Measurements from ENCODE around the gene ANGPTL5.
"Not testable (repeated sequence)": the region's sequence is repeated elsewhere in the genome, so short reads cannot be mapped to it uniquely, and the experiment has no call there.

The ANGPTL5 gene

DNA sequence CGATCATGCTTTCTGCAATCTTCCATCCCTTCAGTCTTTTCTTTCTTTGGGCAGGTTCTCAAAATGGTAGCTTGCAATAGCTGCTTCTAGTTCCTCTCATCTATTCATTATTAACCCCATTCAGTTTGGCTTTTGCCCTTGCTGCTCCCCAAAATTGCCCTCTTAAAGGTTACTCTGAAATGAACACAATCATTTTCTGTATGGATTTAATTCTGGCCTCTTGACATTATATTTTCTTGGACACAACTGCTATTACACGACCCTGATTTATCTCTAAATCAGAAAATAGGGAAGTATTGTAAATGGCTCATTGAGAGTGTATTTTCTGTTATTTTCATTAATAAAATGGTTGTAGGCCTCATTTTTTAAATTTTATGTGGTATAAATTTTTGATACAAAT, at the start of gene ANGPTL5:
Gene ANGPTL5 (minus strand): TSS at position 101 of the 400 bp plus-strand sequence. CDS start 8,613 bp downstream, outside the sequence.
- no peak for DNase-seq

GRCh38 chr11:101964200-101964599, 47.9 kb upstream of the ANGPTL5 start:
- not testable (repeated sequence) for DNase-seq

DNA sequence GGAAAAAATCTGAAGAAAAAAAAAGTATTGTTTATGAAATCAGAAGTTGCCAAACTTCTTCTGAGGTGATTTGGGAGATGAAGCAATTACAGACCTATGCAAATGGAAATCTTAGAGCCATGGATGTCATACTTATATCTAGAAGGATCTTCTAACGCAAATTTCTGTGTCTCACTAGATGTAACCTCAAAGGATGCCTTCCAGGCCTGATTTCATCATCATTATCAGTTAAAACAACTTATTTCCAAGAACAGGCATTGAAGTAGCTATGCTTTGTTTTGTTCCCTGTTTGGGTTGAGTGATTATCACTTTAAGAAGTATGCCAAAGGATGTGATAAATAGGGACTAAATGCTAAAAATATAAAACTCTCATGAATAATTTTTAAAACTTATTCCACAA, 43.9 kb upstream of the ANGPTL5 start:
- DNase-seq = no peak

GRCh38 chr11:101955701-101956100, 39.4 kb upstream of the ANGPTL5 start:
- DNase-seq = no peak

DNA sequence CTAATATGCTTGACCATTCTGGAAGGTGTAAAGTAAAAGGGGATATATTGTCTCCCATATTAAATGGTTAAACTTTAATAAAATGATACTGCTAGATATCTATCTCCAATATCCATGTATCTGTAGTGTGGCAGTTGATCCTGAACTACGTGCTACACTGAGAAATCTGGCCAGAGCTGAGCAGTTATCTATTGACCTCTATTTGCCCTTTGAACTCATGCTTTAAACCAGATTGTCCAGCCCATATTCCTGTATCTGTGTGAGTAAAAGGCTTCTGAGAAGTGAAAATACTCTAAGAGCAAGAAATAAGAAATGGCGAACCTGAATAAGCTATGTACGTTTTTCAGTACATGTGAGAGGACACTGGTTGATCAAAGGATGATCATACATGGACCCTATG, 39.0 kb upstream of the ANGPTL5 start:
- DNase-seq = no peak

DNA sequence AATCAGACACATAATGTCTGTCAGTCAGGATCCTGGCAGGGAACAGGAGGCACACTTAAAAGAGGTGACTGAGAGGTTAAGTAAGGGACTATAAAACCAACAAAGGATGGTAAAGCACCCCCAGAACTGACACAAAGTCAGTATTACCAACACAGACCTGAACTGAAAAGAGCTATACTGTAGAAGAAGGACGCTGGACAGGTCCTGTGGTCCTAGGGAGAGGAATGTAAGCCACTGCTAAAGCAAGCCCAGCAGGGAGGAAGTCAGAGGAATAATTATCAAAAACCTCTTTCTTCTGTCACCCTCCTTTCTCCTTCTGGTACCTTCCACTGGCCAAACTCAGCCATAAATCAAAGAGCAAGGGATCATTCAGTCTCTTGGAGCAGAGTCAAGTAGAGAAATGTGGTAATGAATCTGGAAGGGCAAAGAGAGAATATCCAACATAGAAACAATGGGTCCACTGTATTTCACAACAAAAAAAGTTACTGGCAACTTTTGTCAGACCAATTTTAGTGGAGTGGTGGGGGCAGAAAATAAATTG, 33.4 kb upstream of the ANGPTL5 start:
- no peak for DNase-seq

DNA sequence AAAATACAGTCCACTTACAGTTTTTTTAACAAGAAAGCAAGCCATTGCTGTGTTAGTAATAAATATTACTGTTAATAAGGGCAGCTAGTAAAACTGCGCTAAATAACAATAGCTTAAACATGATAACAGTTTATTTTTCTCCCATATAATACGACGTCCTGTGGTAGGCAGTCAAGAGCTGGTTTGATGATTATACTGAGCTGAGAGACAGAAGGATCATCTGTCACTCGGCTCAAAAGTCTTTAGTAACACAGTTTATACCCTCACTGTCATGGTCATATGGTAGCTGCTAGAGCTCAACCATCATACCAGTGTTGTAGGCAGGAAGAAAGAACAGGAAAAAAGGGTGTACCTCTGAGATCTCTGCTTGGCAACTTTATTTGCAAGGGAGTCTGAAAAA, 29.1 kb upstream of the ANGPTL5 start:
- no peak for DNase-seq

GRCh38 chr11:101944923-101945322, 28.6 kb upstream of the ANGPTL5 start:
- no peak for DNase-seq

- DNase-seq = no peak
Measured at GRCh38 chr11:101940901-101941520, 24.7 kb upstream of the ANGPTL5 start.

DNA sequence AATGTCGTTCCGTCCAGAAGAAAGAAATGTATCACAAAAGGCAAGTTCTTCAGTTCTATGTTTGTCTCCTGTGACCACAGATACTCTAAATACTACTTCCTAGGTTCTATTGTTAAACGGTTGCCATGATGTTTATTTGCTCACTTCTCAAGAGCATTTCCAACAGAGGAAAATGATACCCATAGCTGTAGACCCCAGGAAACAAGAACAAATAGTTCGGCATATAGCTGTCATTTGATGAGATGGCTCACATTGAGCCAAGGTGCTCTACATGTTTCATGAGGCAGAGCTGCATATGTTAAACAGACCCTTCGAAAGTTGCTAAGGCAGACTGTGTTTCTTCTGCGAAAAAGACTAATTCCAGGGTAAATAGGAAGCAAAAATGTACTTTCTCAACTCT, 15.4 kb upstream of the ANGPTL5 start:
- DNase-seq = no peak

- DNase-seq = no peak
Measured at GRCh38 chr11:101929294-101929915, 13.1 kb upstream of the ANGPTL5 start.

GRCh38 chr11:101923554-101923953, 7.2 kb upstream of the ANGPTL5 start:
- DNase-seq = no peak

DNA sequence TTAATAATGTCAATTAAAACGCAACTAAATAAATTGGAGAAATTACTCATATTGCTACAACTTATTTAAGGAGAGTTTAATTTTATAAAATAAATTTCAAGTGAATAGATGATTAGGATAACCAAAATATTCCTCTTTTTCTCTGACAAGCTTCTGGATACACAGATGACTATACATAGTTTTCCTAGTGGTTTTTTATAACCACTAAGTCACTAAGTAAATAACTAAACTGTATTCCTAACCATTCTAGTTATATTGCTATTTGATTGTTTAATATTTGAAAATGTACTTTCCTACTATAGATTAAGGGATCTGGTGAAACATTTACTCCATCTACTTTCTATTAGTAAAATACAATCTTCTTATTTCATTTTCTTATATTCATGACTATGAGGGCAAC, 4.7 kb upstream of the ANGPTL5 start:
- no peak for DNase-seq

- DNase-seq = no peak
Measured at GRCh38 chr11:101917226-101917625, 904 bp upstream of the ANGPTL5 start.

DNA sequence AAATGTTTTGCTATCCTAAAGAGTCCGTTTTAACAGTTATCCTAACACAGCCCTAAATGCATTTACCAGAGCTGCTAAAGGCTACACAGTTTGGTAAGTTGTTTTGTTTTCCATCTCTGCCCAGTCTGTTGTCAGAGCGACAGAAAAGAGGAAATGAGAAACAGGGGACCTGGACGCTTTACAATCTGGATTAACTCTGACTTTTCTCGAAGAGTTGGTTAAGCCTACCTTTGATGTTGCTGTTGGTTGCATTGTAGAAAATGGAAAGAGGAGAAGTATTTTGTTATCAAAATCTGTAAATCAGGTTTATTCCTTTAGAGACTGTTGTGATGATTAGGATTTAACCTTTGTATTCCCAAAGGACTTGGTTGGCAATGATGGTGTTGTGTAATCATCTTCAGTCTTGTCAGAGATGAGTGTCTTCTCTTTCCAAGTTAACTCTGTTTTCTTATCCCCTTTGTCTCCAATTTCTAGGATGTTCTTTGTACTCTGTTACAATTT, 481 bp downstream of the ANGPTL5 start:
- no peak for DNase-seq

DNA sequence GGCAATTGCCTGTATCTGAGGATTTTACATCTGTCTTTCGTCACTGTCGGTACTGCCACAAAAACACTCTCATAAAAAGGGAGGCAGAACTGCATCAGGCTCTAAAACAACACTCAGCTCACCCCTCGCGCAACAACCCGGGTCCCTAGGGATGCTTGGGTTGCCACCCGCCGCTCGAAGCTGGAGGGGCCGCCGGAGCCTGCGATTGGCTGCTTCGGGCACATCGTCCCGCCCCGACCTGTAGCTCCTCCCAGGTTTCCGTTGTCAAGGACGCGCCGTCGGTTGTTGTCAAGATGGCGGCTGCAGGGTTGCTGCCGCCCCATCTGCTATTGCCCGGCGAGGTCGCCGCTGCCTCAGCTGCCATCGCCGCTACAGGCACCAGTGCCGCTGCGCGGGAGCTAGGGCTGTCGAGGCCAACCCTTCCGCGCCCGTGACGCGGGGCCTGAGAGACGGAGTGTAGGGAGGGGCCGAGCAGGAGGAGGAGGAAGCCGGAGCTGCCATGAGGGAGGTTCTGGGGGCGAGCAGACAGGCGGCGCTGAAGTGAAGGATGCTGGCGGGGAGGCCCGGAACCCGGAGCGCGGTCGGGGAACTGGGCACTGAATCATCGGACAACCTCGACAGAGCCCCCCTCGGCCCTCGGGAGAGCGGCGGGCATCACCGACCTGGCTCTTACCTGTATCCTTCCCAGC, 1.4 kb downstream of the ANGPTL5 start, which contains the start of gene CEP126:
Gene CEP126 (plus strand): TSS at position 273 of the 689 bp plus-strand sequence. CDS start 275 bp downstream, at position 548.
- DNase-seq = peak; percentile 92 to 93

GRCh38 chr11:101914341-101914737, 2.0 kb downstream of the ANGPTL5 start:
- DNase-seq = no peak

- DNase-seq = no peak
Measured at GRCh38 chr11:101913656-101914055, 2.7 kb downstream of the ANGPTL5 start.

DNA sequence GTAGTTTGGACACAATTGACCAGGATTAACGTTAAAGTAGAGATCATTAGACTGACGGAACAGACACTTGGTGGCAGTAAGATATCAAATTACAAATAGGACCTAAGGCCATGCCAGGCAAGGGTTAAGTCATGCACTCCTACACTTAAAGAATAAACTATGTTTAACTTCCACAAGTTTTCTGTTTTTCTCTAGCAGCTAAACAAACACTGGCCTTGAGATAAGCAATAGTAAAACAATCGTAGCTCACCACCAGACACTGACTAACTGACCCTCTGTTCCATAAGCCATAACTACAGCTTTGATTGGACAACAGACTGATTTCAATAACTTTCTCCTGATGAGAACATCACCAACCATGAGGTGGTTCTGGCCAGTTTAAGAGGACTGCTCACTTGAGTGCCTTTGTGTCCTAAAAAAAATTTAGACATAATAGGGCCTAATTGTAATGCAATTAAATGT, 3.5 kb downstream of the ANGPTL5 start:
- DNase-seq = no peak

GRCh38 chr11:101909087-101909486, 7.2 kb downstream of the ANGPTL5 start:
- DNase-seq = no peak

GRCh38 chr11:101907815-101908214, 8.5 kb downstream of the ANGPTL5 start:
- DNase-seq = no peak

DNA sequence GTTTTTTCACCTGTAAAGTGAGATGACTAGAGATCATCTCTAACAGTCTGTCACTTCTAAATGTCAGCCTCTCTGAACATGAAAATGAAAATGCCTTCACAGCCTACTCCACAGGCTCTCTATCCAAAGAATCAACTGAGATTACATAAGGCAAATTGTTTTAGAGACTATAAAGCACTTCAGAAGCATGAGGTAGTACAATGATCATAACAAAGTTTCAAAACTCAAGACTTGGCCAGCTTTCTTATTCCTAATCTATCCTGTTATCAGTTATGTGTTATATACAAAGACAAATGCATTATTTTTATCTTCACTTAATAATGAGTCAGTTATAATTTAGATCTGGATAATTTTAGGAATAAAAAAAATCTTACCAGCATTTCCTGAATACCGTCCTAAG, 21.8 kb downstream of the ANGPTL5 start:
- no peak for DNase-seq

GRCh38 chr11:101889767-101890166, 26.6 kb downstream of the ANGPTL5 start:
- DNase-seq = no peak

DNA sequence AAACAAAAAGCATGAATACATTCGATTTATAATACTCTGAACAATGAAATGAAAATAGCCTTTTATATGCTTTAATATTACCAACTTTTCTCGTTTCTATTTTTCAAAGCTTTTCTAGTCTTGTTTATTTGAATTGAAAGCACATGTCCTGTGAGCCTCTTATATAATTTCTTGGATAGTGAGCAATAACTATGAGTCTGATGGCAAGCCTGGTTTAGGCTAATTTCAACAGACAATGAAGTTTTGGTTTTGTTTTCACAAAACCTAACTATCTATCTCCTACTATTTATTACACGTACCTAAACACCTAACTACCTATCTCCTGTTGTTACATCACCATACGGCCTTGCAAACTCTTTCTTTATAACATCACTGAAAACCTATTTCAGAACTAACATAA, 30.7 kb downstream of the ANGPTL5 start:
- no peak for DNase-seq

Measured in activated CD4-positive, alpha-beta T cell treated with anti-CD3 and anti-CD28 coated beads, Interleukin-2, amount 50 U/mL, for 4 hours (primary cell).